GM10248 (cell line): ENCODE measurements around the gene CTSW.

Experiments
- CTCF ChIA-PET: fragments of 300-600 bp; sonication (Branson Sonifier 250); formaldehyde crosslinking; extraction: SDS; loops from one replicate; lab custom pipeline; 2021; ENCODE audit warnings: antibody characterized with exemption; lab: Yijun Ruan, JAX
- POLR2A ChIA-PET: fragments of 350-650 bp; sonication (Branson Sonifier 250); formaldehyde crosslinking; extraction: SDS; loops from one replicate; lab custom pipeline; 2020; ENCODE audit warnings: antibody characterized with exemption; lab: Yijun Ruan, JAX
- DNase-seq: peaks from one replicate; pipeline ENCODE4 v3.0.0; 2012; ENCODE audit errors: extremely low spot score
- TF ChIP-seq, protein P1 (sequence below): IDR thresholded peaks from 2 replicates; pipeline ENCODE4 v1.5.1; 2012; ENCODE audit warnings: mild to moderate bottlenecking, low read depth; ENCODE audit errors: extremely low read depth, missing control alignments, control extremely low read depth

Gene CTSW

DNA sequence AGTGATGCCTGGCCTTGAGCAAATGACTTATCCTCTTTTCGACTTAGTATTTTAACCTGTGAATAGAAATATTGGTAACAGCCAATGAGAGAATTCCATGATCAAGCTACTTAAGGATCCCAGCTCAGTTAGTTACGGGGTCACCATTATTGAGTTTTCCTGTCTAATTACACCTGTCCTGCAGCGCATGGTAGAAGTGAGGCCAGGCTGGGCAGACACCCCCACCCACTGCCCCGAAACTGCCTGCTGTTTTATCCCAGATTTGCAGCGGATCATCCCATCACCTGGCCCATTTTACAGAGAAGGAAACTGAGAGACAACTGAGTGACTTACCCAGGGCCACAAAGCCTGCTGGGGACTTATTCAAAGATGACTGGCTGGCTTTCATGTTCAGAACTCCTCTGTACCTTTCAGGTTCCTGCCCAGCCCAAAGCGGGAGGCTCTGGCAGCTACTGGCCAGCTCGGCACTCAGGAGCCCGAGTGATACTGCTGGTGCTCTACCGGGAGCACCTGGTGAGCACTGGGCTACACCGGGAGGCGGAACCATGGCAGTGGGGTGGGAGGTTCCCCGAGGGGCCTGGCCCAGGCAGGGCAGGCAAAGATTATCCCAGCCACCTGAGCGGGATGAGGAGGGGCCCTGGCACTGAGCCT, 18.0 kb upstream of the CTSW start:
- DNase-seq: no peak
- POLR2A ChIA-PET: interaction anchor here (1.2 kb wide), 1 partner anchor 10 kb away, joined by 5 read pairs; no protein-coding TSS in a partner anchor
- CTCF ChIA-PET: interaction anchor here (1.2 to 17.2 kb wide), 6 partner anchors 10 to 149 kb away, joined by 3 to 535 read pairs (median 6); partner anchors contain the start of genes CCDC85B, CTSW, EFEMP2 and FIBP
- TF ChIP-seq, protein P1, sequence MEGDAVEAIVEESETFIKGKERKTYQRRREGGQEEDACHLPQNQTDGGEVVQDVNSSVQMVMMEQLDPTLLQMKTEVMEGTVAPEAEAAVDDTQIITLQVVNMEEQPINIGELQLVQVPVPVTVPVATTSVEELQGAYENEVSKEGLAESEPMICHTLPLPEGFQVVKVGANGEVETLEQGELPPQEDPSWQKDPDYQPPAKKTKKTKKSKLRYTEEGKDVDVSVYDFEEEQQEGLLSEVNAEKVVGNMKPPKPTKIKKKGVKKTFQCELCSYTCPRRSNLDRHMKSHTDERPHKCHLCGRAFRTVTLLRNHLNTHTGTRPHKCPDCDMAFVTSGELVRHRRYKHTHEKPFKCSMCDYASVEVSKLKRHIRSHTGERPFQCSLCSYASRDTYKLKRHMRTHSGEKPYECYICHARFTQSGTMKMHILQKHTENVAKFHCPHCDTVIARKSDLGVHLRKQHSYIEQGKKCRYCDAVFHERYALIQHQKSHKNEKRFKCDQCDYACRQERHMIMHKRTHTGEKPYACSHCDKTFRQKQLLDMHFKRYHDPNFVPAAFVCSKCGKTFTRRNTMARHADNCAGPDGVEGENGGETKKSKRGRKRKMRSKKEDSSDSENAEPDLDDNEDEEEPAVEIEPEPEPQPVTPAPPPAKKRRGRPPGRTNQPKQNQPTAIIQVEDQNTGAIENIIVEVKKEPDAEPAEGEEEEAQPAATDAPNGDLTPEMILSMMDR: no peak

DNA sequence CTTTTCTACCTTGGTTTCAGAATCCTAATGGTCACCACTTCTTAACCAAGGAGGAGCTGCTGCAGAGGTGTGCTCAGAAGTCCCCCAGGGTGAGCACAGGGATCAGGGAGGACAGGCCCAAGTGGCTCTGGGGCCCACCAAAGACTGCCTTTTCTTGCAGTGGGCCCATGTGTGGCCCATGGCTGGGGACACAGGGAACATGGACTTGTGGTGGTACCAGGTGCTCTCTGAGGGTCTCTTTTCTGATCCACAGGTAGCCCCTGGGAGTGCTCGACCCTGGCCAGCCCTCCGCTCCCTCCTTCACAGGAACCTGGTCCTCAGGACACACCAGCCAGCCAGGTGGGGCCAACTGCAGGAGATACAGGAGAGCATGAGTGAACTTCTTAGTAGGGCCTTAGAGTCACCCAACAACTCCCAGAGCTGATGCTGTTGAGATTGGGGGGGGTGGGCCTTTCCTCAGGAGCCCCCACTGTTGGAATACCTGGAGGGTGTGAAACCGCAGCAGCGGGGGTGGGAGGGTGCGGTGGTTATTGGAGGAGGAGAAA, 17.4 kb upstream of the CTSW start:
- CTCF ChIA-PET: interaction anchor here (6.1 to 17.2 kb wide), 2 partner anchors 9 to 23 kb away, joined by 133 to 535 read pairs; partner anchors contain the start of genes CCDC85B, CTSW, EFEMP2 and FIBP
- POLR2A ChIA-PET: no interaction called here
- no peak for DNase-seq
- TF ChIP-seq, protein P1: no peak

DNA sequence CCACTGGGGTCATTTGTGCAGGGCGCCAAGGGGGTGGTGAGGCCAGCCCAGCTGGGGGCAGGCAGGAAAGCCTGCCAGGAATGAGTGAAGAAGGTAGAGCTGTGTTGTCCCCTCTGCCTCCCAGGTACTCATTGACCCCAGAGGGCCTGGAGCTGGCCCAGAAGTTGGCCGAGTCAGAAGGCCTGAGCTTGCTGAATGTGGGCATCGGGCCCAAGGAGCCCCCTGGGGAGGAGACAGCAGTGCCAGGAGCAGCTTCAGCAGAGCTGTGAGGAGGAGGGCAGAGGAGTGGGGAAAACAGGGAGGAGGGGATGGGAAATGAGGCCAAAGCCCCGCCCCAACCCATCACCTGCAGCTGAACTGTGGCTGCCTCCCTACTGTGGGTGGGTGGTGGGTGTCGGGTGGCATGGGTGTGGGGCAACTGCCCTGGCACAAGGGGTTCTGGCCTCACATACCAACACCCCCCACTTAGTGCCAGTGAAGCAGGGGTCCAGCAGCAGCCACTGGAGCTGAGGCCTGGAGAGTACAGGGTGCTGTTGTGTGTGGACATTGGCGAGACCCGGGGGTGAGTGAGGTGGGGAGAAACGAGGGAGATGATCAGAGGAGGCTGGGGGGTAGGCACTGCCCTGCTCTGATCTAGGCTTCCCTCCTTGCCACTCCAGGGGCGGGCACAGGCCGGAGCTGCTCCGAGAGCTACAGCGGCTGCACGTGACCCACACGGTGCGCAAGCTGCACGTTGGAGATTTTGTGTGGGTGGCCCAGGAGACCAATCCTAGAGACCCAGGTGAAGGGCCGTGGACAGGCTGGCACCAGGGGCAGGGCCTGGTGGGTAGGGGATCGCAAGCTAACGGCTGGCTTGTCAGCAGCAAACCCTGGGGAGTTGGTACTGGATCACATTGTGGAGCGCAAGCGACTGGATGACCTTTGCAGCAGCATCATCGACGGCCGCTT, 16.4 kb upstream of the CTSW start:
- ChIA-PET POLR2A (interaction anchor here (0.9 kb wide), 1 partner anchor 25 kb away, joined by 6 read pairs; the partner anchor contains the start of gene FIBP), CTCF (interaction anchor here (6.1 to 17.2 kb wide), 2 partner anchors 8 to 22 kb away, joined by 133 to 535 read pairs; partner anchors contain the start of genes CCDC85B, CTSW, EFEMP2 and FIBP)
- DNase-seq: no peak
- TF ChIP-seq, protein P1: no peak

DNA sequence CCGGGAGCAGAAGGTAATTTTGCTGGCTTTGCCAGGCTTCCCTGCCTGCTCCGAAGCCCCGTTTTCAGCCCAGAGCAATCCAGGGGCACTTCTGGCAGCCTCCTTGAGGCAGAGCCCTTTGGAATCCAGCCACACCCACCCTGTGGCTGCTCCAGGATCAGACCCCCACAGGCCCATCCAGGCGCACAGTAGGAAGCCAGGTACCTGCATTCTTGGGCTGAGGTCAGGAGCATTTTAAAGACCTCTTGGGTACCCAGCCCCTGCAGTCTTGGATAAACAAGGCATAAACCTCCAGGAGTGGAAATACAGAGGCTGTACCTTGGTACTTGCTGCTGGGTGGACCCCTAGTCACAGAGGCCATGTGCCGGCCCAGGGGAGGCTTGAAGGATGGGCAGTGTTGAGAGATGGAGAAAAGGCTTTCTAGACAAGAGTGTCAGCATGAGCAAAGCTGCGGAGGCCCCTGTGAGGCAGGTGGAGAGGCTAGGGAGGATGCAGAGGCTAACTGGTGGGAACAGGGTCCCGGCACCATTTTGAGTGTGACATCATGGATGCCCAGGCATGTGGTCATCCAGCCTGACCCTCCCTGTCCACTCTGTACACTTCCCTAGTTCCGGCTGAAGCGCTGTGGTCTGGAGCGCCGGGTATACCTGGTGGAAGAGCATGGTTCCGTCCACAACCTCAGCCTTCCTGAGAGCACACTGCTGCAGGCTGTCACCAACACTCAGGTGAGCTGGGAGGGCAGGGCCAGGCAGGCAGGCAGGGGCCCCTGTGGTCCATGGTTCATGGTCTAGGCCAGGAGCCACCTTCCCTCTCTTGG, 15.5 kb upstream of the CTSW start:
- DNase-seq: no peak
- ChIA-PET POLR2A (interaction anchor here (0.9 kb wide), 1 partner anchor 24 kb away, joined by 6 read pairs; the partner anchor contains the start of gene FIBP), CTCF (interaction anchor here (6.1 to 17.2 kb wide), 2 partner anchors 7 to 21 kb away, joined by 133 to 535 read pairs; partner anchors contain the start of genes CCDC85B, CTSW, EFEMP2 and FIBP)
- TF ChIP-seq, protein P1: no peak

- TF ChIP-seq, protein P1: no peak
- POLR2A ChIA-PET: interaction anchor here (0.5 kb wide), 1 partner anchor 129 kb away, joined by 3 read pairs; no protein-coding TSS in a partner anchor
- no peak for DNase-seq
- CTCF ChIA-PET: interaction anchor here (17.2 kb wide), 1 partner anchor 21 kb away, joined by 535 read pairs; the partner anchor contains the start of genes CCDC85B, CTSW and FIBP
Observed at GRCh38 chr11:65864706-65865471, 14.7 kb upstream of the CTSW start.
